ENCODE results near the gene CDK12.
"Not testable (repeated sequence)": the region's sequence is repeated elsewhere in the genome, so short reads cannot be mapped to it uniquely, and the experiment has no call there.

CDK12 gene

DNA sequence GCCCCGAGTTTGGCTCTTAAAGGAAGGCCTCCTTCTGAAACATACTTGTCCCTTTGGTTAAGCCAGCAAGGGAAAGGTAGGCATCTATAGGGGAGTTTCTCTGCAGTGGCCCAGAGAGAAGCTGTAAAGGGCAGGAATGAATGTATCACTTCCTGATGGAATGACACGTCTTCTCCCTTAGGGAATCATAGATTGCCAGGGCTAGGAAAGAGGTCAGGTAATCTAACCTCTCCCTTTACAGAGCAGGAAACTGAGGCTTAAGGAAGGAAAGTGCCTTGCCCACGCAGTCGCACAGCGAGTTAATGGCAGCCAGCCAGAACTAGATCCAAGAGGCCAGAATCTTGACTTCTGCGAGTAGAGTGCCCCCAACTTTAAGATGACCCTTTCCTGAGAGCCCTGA is 80.4 kb downstream of the CDK12 start:
- Histone ChIP-seq H3K36me3 (ENCODE audit: control insufficient read depth, low read length) (no peaks in the 10 kb centered on the region; the same call in 1 of the 2 replicates), H3K9me2 (replicated peaks; ENCODE audit: control insufficient read depth, low read length) (no peaks in the 10 kb centered on the region), H3K27ac (ENCODE audit: low read depth, low read length) (no peak overlapping the region), H3K4me1 (ENCODE audit: control insufficient read depth, low read length) (no peaks in the 10 kb centered on the region), H3K4me3 (ENCODE audit: low read length) (no peak overlapping the region), H3K27me3 (ENCODE audit: control insufficient read depth, low read length) (no peaks in the 10 kb centered on the region), H4K20me1 (ENCODE audit: control insufficient read depth, insufficient read depth, low read depth, low read length) (no peaks in the 10 kb centered on the region), H3F3A (ENCODE audit: control insufficient read depth, insufficient read depth) (0 out of 2 replicates have a peak, but pooled peaks cover 5% of the 10 kb centered on the region), H3K4me2 (ENCODE audit: low read length) (no peak overlapping the region), H3K9me3 (ENCODE audit: control insufficient read depth, insufficient read depth, low read length) (no peaks in the 10 kb centered on the region), H3K79me2 (ENCODE audit: control insufficient read depth, low read length) (no peaks in the 10 kb centered on the region)
- TF ChIP-seq, protein P1, sequence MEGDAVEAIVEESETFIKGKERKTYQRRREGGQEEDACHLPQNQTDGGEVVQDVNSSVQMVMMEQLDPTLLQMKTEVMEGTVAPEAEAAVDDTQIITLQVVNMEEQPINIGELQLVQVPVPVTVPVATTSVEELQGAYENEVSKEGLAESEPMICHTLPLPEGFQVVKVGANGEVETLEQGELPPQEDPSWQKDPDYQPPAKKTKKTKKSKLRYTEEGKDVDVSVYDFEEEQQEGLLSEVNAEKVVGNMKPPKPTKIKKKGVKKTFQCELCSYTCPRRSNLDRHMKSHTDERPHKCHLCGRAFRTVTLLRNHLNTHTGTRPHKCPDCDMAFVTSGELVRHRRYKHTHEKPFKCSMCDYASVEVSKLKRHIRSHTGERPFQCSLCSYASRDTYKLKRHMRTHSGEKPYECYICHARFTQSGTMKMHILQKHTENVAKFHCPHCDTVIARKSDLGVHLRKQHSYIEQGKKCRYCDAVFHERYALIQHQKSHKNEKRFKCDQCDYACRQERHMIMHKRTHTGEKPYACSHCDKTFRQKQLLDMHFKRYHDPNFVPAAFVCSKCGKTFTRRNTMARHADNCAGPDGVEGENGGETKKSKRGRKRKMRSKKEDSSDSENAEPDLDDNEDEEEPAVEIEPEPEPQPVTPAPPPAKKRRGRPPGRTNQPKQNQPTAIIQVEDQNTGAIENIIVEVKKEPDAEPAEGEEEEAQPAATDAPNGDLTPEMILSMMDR (IDR thresholded peaks at IDR 0.05; ENCODE audit: low read depth, low read length, poor library complexity, severe bottlenecking) = no peak
- TF ChIP-seq EZH2phosphoT487 (IDR thresholded peaks at IDR 0.05; ENCODE audit: borderline replicate concordance, low read length) = no peak

DNA sequence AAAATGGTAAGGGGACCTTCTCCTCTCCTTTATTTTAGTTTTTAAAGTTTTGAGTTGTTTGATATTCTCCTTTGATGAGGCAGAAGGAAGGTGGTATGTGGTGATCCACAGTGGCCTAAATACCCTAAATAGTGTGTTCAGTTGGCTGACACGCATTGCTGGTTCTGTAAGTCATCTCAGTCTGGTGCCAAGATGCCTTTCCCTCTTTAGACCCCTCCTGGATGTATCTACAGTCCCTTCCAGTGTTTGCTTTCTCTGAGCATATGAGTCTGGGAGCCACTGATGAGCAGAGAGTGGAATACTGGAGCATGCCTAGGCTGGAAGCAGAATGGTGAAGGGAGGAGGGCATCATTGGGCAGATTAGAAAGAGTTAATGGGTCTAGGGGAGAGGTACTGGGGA is 81.9 kb downstream of the CDK12 start:
- Histone ChIP-seq H4K20me1 (ENCODE audit: control insufficient read depth, insufficient read depth, low read depth, low read length) (no peaks in the 10 kb centered on the region), H3K27ac (ENCODE audit: low read depth, low read length) (no peak overlapping the region), H3K4me3 (ENCODE audit: low read length) (no peak overlapping the region), H3K79me2 (ENCODE audit: control insufficient read depth, low read length) (no peaks in the 10 kb centered on the region), H3K4me2 (ENCODE audit: low read length) (no peak overlapping the region), H3K4me1 (ENCODE audit: control insufficient read depth, low read length) (no peaks in the 10 kb centered on the region), H3K9me3 (ENCODE audit: control insufficient read depth, insufficient read depth, low read length) (no peaks in the 10 kb centered on the region), H3K27me3 (ENCODE audit: control insufficient read depth, low read length) (no peaks in the 10 kb centered on the region), H3K9me2 (replicated peaks; ENCODE audit: control insufficient read depth, low read length) (no peaks in the 10 kb centered on the region), H3F3A (ENCODE audit: control insufficient read depth, insufficient read depth) (peaks cover 8% of the 10 kb centered on the region; the same call in 1 of the 2 replicates), H3K36me3 (ENCODE audit: control insufficient read depth, low read length) (peaks cover 6% of the 10 kb centered on the region)
- TF ChIP-seq, protein P1 (IDR thresholded peaks at IDR 0.05; ENCODE audit: low read depth, low read length, poor library complexity, severe bottlenecking) = no peak
- TF ChIP-seq EZH2phosphoT487 (IDR thresholded peaks at IDR 0.05; ENCODE audit: borderline replicate concordance, low read length) = no peak

DNA sequence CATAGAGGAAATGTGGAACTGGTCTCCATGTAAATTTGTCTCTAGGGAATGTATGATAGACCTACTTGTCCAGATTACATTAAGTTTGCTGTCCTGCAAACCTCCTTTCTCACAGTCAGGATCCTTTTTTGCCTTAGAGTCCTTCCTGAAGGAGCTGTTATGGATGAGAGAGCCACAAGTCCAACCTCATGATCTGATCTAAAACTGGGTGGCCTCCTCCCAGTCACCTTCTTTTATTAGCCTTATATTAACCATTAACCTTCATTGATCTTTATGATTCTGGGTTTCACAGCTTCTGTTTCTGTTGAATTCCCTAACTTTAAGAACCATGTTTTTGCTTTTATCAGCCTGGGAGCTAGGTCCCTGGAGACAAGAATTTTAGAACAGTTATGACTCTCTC is 82.4 kb downstream of the CDK12 start:
- Histone ChIP-seq H3K9me3 (ENCODE audit: control insufficient read depth, insufficient read depth, low read length) (no peaks in the 10 kb centered on the region), H3K79me2 (ENCODE audit: control insufficient read depth, low read length) (no peaks in the 10 kb centered on the region), H3K36me3 (ENCODE audit: control insufficient read depth, low read length) (peaks cover 6% of the 10 kb centered on the region), H3F3A (ENCODE audit: control insufficient read depth, insufficient read depth) (peaks cover 8% of the 10 kb centered on the region; the same call in 1 of the 2 replicates), H3K27me3 (ENCODE audit: control insufficient read depth, low read length) (no peaks in the 10 kb centered on the region), H3K4me3 (ENCODE audit: low read length) (no peak overlapping the region), H4K20me1 (ENCODE audit: control insufficient read depth, insufficient read depth, low read depth, low read length) (no peaks in the 10 kb centered on the region), H3K4me2 (ENCODE audit: low read length) (no peak overlapping the region), H3K4me1 (ENCODE audit: control insufficient read depth, low read length) (no peaks in the 10 kb centered on the region), H3K27ac (ENCODE audit: low read depth, low read length) (no peak overlapping the region), H3K9me2 (replicated peaks; ENCODE audit: control insufficient read depth, low read length) (no peaks in the 10 kb centered on the region)
- TF ChIP-seq, protein P1 (IDR thresholded peaks at IDR 0.05; ENCODE audit: low read depth, low read length, poor library complexity, severe bottlenecking) = no peak
- TF ChIP-seq EZH2phosphoT487 (IDR thresholded peaks at IDR 0.05; ENCODE audit: borderline replicate concordance, low read length) = no peak

- not testable (repeated sequence) for H3K9me3 ChIP-seq (ENCODE audit: control insufficient read depth, insufficient read depth, low read length); H3K27me3 ChIP-seq (ENCODE audit: control insufficient read depth, low read length); H3K36me3 ChIP-seq (ENCODE audit: control insufficient read depth, low read length); H3K4me1 ChIP-seq (ENCODE audit: control insufficient read depth, low read length); H3K79me2 ChIP-seq (ENCODE audit: control insufficient read depth, low read length); H3K4me2 ChIP-seq (ENCODE audit: low read length); H3F3A ChIP-seq (ENCODE audit: control insufficient read depth, insufficient read depth); H4K20me1 ChIP-seq (ENCODE audit: control insufficient read depth, insufficient read depth, low read depth, low read length); H3K9me2 ChIP-seq (replicated peaks; ENCODE audit: control insufficient read depth, low read length); H3K27ac ChIP-seq (ENCODE audit: low read depth, low read length); H3K4me3 ChIP-seq (ENCODE audit: low read length)
These were observed 83.1 kb downstream of the CDK12 start for GRCh38 chr17:39544361-39544760.
